T-cell (primary cell): ENCODE measurements around the gene TSC1. TPM values are rescaled to one million over a fixed set of nuclear protein-coding genes. Genes with fewer than 3 reads are reported as not detected.

Experiments used
- ATAC-seq, 4 experiments: fragments of 200-7000 bp in 3 of 4; fragments of 150-1000 bp in 1 of 4; cut with Tn5 transposase; replicated peaks in 1 of 4; 1 replicate in 3 of 4; 2 replicates in 1 of 4; pipeline ENCODE4 v1.10.0; 2021; ENCODE audit warnings: moderate library complexity in 3 of 4, mild to moderate bottlenecking in 2 of 4, moderate number of reproducible peaks in 1 of 4
- CTCF ChIA-PET, 2 donors: fragments of 300-600 bp; sonication (Branson Sonifier 250); formaldehyde crosslinking; loops; one replicate each; lab custom pipeline; 2022; ENCODE audit warnings: antibody characterized with exemption in 2 of 2; lab: Charles Lee
- POLR2A ChIA-PET, 2 donors: fragments of 300-600 bp; sonication (Branson Sonifier 250); formaldehyde crosslinking; loops; one replicate each; lab custom pipeline; 2022; ENCODE audit warnings: antibody characterized with exemption in 2 of 2; lab: Charles Lee
- DNase-seq, 35 experiments: peaks; one replicate each; pipeline versions ENCODE4 v3.0.0 to v3.0.0-alpha.2; 2013 to 2023
- H3K27ac ChIP-seq: one replicate; pipeline ENCODE4 v1.5.1; 2013; ENCODE audit warnings: low read length
- H3K27me3 ChIP-seq, 2 experiments: replicated peaks in 1 of 2; 1 replicate in 1 of 2; 2 replicates in 1 of 2; pipeline versions ENCODE4 v1.6.1 to v1.7.0; 2013; ENCODE audit warnings: low read length in 1 of 2, mixed read lengths in 1 of 2; ENCODE audit not compliant: control insufficient read depth in 2 of 2, insufficient read depth in 2 of 2; ENCODE audit errors: extremely low read depth in 1 of 2
- H3K36me3 ChIP-seq, 2 donors: 1 replicate in 1 of 2; 2 replicates in 1 of 2; pipeline versions ENCODE4 v1.6.1 to v1.7.0; 2013; ENCODE audit warnings: low read length in 1 of 2; ENCODE audit not compliant: control insufficient read depth in 2 of 2, insufficient read depth in 1 of 2; ENCODE audit errors: extremely low read depth in 1 of 2
- H3K4me1 ChIP-seq, 2 experiments: 1 replicate in 1 of 2; 2 replicates in 1 of 2; pipeline versions ENCODE4 v1.6.1 to v1.7.0; 2013; ENCODE audit warnings: low read length in 2 of 2, mixed read lengths in 1 of 2; ENCODE audit not compliant: insufficient read depth in 2 of 2, control insufficient read depth in 1 of 2; ENCODE audit errors: extremely low read depth in 1 of 2
- H3K4me3 ChIP-seq, 2 donors: 1 replicate in 1 of 2; 2 replicates in 1 of 2; pipeline versions ENCODE4 v1.5.1 to v1.7.0; 2013; ENCODE audit warnings: mild to moderate bottlenecking in 2 of 2, low read length in 1 of 2, moderate library complexity in 1 of 2; ENCODE audit not compliant: control insufficient read depth in 1 of 2; ENCODE audit errors: extremely low read depth in 1 of 2
- H3K9me3 ChIP-seq: 2 replicates; pipeline ENCODE4 v1.7.0; 2013
- H3K27ac Mint-ChIP-seq, 2 donors: one replicate each; pipeline ENCODE4 v1.8.0; 2020 to 2021; ENCODE audit warnings: mild to moderate bottlenecking in 2 of 2, mixed read lengths in 2 of 2
- H3K27me3 Mint-ChIP-seq, 2 donors: one replicate each; pipeline ENCODE4 v1.8.0; 2021 to 2022; ENCODE audit warnings: mixed read lengths in 2 of 2
- H3K36me3 Mint-ChIP-seq: one replicate; pipeline ENCODE4 v1.8.0; 2021; ENCODE audit warnings: mixed read lengths
- H3K4me1 Mint-ChIP-seq, 3 donors: one replicate each; pipeline ENCODE4 v1.8.0; 2020 to 2022; ENCODE audit warnings: mixed read lengths in 3 of 3, mild to moderate bottlenecking in 1 of 3
- H3K4me3 Mint-ChIP-seq, 3 donors: one replicate each; pipeline ENCODE4 v1.8.0; 2020 to 2022; ENCODE audit warnings: mild to moderate bottlenecking in 3 of 3, mixed read lengths in 3 of 3, moderate library complexity in 3 of 3
- H3K9me3 Mint-ChIP-seq, 3 donors: one replicate each; pipeline ENCODE4 v1.8.0; 2020 to 2022; ENCODE audit warnings: mixed read lengths in 3 of 3
- WGBS: methylation state at CpG from one replicate; pipeline ENCODE4 v1.1.5; 2013; ENCODE audit warnings: missing lambda C conversion rate; ENCODE audit not compliant: insufficient coverage; 5-methylcytosine and 5-hydroxymethylcytosine counted together
- total RNA-seq, 35 experiments: library from RNA in 6 of 35; stranded (reverse) in 6 of 35; fragments of 120-200 nt in 1 of 35; gene quantifications; one replicate each; pipeline versions ENCODE4 v1.2.1 to v1.2.4 and lab custom pipeline; 2013 to 2026

TSC1 gene
- total RNA-seq, 5 donors from 2014 or later (not counting 1 experiment from before 2014, with no cell fraction given): 56.4 to 70.4 (median 59.8) TPM

DNA sequence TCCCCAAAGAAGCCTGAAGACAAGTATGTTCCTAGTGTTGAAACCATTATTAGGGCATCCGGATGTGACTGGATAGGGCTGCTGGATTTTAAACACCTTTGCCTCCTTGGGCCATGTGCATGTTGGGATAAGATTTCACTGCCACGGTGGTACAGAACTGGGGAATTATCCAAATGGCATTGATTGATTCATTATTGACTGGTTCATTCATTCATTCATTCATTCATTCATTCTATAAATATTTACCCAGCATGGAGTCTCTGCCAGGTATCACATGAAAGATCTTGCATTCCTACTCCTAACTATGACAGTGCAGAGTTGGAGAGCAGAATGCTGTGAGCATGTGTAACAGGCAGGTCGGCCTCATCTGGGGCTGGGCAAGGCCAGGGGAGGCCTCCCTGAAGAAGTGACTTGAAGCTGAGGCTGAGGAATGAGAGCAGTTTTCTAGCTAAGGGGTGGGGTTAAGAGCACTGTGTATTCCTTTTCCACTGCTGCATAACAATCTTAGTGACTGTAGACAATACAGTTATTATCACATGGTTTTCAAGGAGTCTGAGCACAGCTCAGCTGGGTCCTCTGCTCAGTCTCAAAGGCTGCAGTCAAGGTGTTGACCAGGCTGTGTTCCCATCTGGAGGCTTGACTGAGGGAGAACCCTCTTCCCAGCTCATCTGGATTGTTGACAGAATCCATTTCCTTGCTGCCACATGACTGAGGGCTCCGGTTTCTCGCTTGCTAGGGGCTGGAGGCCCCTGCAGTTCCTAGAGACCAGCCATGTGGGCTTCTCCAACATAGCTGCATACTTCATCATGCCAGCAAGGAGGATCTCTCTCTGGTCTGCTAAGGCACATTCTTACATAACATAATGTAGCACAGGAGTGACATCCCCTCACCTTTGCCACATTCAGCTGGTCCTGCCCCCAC lies 102.0 kb downstream of the TSC1 start:
- Histone ChIP-seq H3K4me3 (no peak overlapping the region), H3K4me1 (no peaks in the 10 kb centered on the region), H3K36me3 (no peaks in the 10 kb centered on the region), H3K9me3 (no peaks in the 10 kb centered on the region), H3K27me3 (peaks cover 0 to 3% of the 10 kb centered on the region in 2 experiments), H3K27ac (no peak overlapping the region)
- DNase-seq (no peak), ATAC-seq (no peak)
- Mint-ChIP-seq H3K27me3 (peaks cover 0 to 4% of the 10 kb centered on the region in 2 donors), H3K36me3 (no peaks in the 10 kb centered on the region), H3K27ac (no peak overlapping the region), H3K4me3 (no peak overlapping the region), H3K9me3 (no peaks in the 10 kb centered on the region), H3K4me1 (no peaks in the 10 kb centered on the region)
- WGBS: 100% methylated on average over 3 of the region's 5 CpGs
- CTCF ChIA-PET: no interaction called here
- POLR2A ChIA-PET: no interaction called here

Other genes starting within 250 kb of the TSC1 start
- not detected for gene AK8, start 66.3 kb downstream of the TSC1 start, total RNA-seq
- 1 to 10 TPM; 1.2 to 2.5 (median 2.0) TPM for gene SPACA9, start 65.7 kb downstream of the TSC1 start, total RNA-seq
- under 1 TPM in 4 of 5 donors, not detected in 1; 0.18 to 0.67 (median 0.37) TPM for gene GFI1B, start 34.1 kb upstream of the TSC1 start, total RNA-seq
- 10 to 100 TPM; 46.6 to 91.2 (median 80.0) TPM for gene GTF3C5, start 86.4 kb upstream of the TSC1 start, total RNA-seq
- gene CEL, start 117.4 kb upstream of the TSC1 start, total RNA-seq: 1 to 10 TPM in 3 of 5 donors, under 1 TPM in 2; 0.28 to 9.0 (median 7.9) TPM
- 100 to 1,000 TPM in 4 of 5 donors, 10 to 100 TPM in 1; 81.0 to 161 (median 137) TPM for gene RALGDS, start 176.6 kb upstream of the TSC1 start, total RNA-seq
- gene GBGT1, start 219.3 kb upstream of the TSC1 start, total RNA-seq: 10 to 100 TPM in 2 of 5 donors, 1 to 10 TPM in 3; 1.3 to 13.3 (median 7.9) TPM